HUES64 (cell line): ENCODE measurements around the gene EPHA1.

Experiments used
- H3K27ac ChIP-seq: 2 replicates; pipeline ENCODE4 v1.7.0; 2013; ENCODE audit warnings: low read depth, low read length, inconsistent platforms
- H3K27me3 ChIP-seq: 2 replicates; pipeline ENCODE4 v1.6.1; 2013; ENCODE audit warnings: mild to moderate bottlenecking, low read length; ENCODE audit not compliant: insufficient read depth
- H3K36me3 ChIP-seq: 2 replicates; pipeline ENCODE4 v1.6.1; 2013; ENCODE audit warnings: mild to moderate bottlenecking, low read length; ENCODE audit not compliant: insufficient read depth
- H3K4me1 ChIP-seq: 2 replicates; pipeline ENCODE4 v1.6.1; 2013; ENCODE audit warnings: mild to moderate bottlenecking, low read length, moderate library complexity; ENCODE audit not compliant: insufficient read depth
- H3K4me3 ChIP-seq: 2 replicates; pipeline ENCODE4 v1.5.1; 2013; ENCODE audit warnings: mild to moderate bottlenecking, low read length, moderate library complexity
- H3K9ac ChIP-seq: 2 replicates; pipeline ENCODE4 v1.6.1; 2013; ENCODE audit warnings: mild to moderate bottlenecking, low read depth, low read length
- H3K9me3 ChIP-seq: 2 replicates; pipeline ENCODE4 v1.6.1; 2013; ENCODE audit warnings: low read depth, low read length; ENCODE audit not compliant: insufficient read depth
- WGBS: fragments of 150-250, 120-280 bp; methylation state at CpG from one replicate; pipeline ENCODE4 v1.1.7; 2013; ENCODE audit warnings: missing lambda C conversion rate; 5-methylcytosine and 5-hydroxymethylcytosine counted together

The EPHA1 gene

GRCh38 chr7:143385891-143386781 lies 22.5 kb downstream of the EPHA1 start:
- Histone ChIP-seq H3K27ac (no peak overlapping the region), H3K36me3 (peaks cover 82% of the 10 kb centered on the region), H3K4me3 (no peak overlapping the region), H3K27me3 (no peaks in the 10 kb centered on the region), H3K4me1 (peaks cover 7% of the 10 kb centered on the region; the same call in 1 of the 2 replicates), H3K9ac (no peak overlapping the region), H3K9me3 (no peaks in the 10 kb centered on the region)
- 91% methylated on average over 19 of the region's 19 CpGs for WGBS

- peak overlapping the region; percentile 9; the same call in 1 of the 2 replicates for H3K4me3 ChIP-seq
- H3K36me3 ChIP-seq, result peaks cover 70% of the 10 kb centered on the region
- WGBS, result 84% methylated on average over 13 of the region's 14 CpGs
- no peaks in the 10 kb centered on the region for H3K27me3 ChIP-seq
- peaks cover 7% of the 10 kb centered on the region; the same call in 1 of the 2 replicates for H3K4me1 ChIP-seq
- no peak overlapping the region for H3K27ac ChIP-seq
- no peak overlapping the region for H3K9ac ChIP-seq
- no peaks in the 10 kb centered on the region for H3K9me3 ChIP-seq
Observed at GRCh38 chr7:143384661-143385631, 23.7 kb downstream of the EPHA1 start.

GRCh38 chr7:143384148-143384547 lies 24.5 kb downstream of the EPHA1 start:
- Histone ChIP-seq H3K27me3 (no peaks in the 10 kb centered on the region), H3K9me3 (no peaks in the 10 kb centered on the region), H3K4me1 (peaks cover 14% of the 10 kb centered on the region), H3K27ac (no peak overlapping the region), H3K4me3 (peak overlapping the region; percentile 9; the same call in 1 of the 2 replicates), H3K36me3 (peaks cover 62% of the 10 kb centered on the region), H3K9ac (no peak overlapping the region)
- 86% methylated on average over 5 of the region's 5 CpGs for WGBS

GRCh38 chr7:143383642-143383957 lies 25.1 kb downstream of the EPHA1 start:
- Histone ChIP-seq H3K4me3 (peak overlapping the region; percentile 9; the same call in 1 of the 2 replicates), H3K36me3 (peaks cover 56% of the 10 kb centered on the region), H3K4me1 (peaks cover 19% of the 10 kb centered on the region), H3K27me3 (no peaks in the 10 kb centered on the region), H3K27ac (no peak overlapping the region), H3K9me3 (no peaks in the 10 kb centered on the region), H3K9ac (no peak overlapping the region)
- WGBS, result 77% methylated on average over 1 of the region's 1 CpG

- H3K9ac ChIP-seq, result peak overlapping the region; percentile 91
- no peak overlapping the region for H3K27ac ChIP-seq
- peaks cover 21% of the 10 kb centered on the region for H3K4me1 ChIP-seq
Observed at GRCh38 chr7:143382791-143383641, 25.6 kb downstream of the EPHA1 start.

GRCh38 chr7:143382126-143382790 lies 26.4 kb downstream of the EPHA1 start:
- H3K4me3 ChIP-seq, result peak overlapping the region; percentile 95
- H3K27me3 ChIP-seq, result no peaks in the 10 kb centered on the region
- no peaks in the 10 kb centered on the region for H3K9me3 ChIP-seq
- peaks cover 47% of the 10 kb centered on the region for H3K36me3 ChIP-seq
- H3K9ac ChIP-seq, result peak overlapping the region; percentile 91
- peaks cover 21% of the 10 kb centered on the region for H3K4me1 ChIP-seq
- WGBS, result 12% methylated on average over 8 of the region's 21 CpGs
- H3K27ac ChIP-seq, result peak overlapping the region; percentile 98

More at GRCh38 chr7:143382791-143383641, 25.6 kb downstream of the EPHA1 start:
- Histone ChIP-seq H3K27me3 (no peaks in the 10 kb centered on the region), H3K36me3 (peaks cover 51% of the 10 kb centered on the region), H3K9me3 (no peaks in the 10 kb centered on the region), H3K4me3 (peak overlapping the region; percentile 95)
- WGBS, result 88% methylated on average over 15 of the region's 15 CpGs

- Histone ChIP-seq H3K27ac (peak overlapping the region; percentile 98), H3K9me3 (no peaks in the 10 kb centered on the region), H3K4me1 (peaks cover 21% of the 10 kb centered on the region), H3K36me3 (peaks cover 40% of the 10 kb centered on the region), H3K27me3 (no peaks in the 10 kb centered on the region), H3K9ac (peak overlapping the region; percentile 91), H3K4me3 (peak overlapping the region; percentile 95)
- under 1% methylated on average over 63 of the region's 64 CpGs for WGBS
Observed at GRCh38 chr7:143381427-143382125, 27.1 kb downstream of the EPHA1 start.

- peaks cover 33% of the 10 kb centered on the region for H3K36me3 ChIP-seq
- H3K4me1 ChIP-seq, result peaks cover 21% of the 10 kb centered on the region
- no peaks in the 10 kb centered on the region for H3K9me3 ChIP-seq
- H3K27ac ChIP-seq, result peak within 1 kb of the TSS; percentile 98
- no peaks in the 10 kb centered on the region for H3K27me3 ChIP-seq
- H3K4me3 ChIP-seq, result peak within 1 kb of the TSS; percentile 95
- peak within 1 kb of the TSS; percentile 96 for H3K9ac ChIP-seq
- under 1% methylated on average over 72 of the region's 72 CpGs for WGBS
Observed at GRCh38 chr7:143380646-143381426, 27.8 kb downstream of the EPHA1 start, which contains the start of gene ZYX. ZYX (plus strand) TSS chr7:143381345; CDS start chr7:143381572, 227 bp downstream.

- Histone ChIP-seq H3K36me3 (peaks cover 29% of the 10 kb centered on the region), H3K4me1 (peaks cover 21% of the 10 kb centered on the region), H3K27ac (peak overlapping the region; percentile 98), H3K27me3 (no peaks in the 10 kb centered on the region), H3K9ac (peak overlapping the region; percentile 96), H3K9me3 (no peaks in the 10 kb centered on the region), H3K4me3 (peak overlapping the region; percentile 95)
- WGBS, result under 1% methylated on average over 35 of the region's 35 CpGs
Observed at GRCh38 chr7:143380260-143380645, 28.4 kb downstream of the EPHA1 start.
